NB4 (cell line): ENCODE measurements around the gene RAB26.

Experiments
- DNase-seq: peaks from one replicate; pipeline ENCODE4 v3.0.0; 2010; ENCODE audit warnings: low read depth
- H3K4me3 ChIP-seq: one replicate; pipeline ENCODE4 v1.5.1; 2011; ENCODE audit warnings: mild to moderate bottlenecking, low read depth, low read length, moderate library complexity
- CTCF ChIP-seq: IDR thresholded peaks from one replicate; pipeline ENCODE4 v1.5.1; 2012; ENCODE audit warnings: low read depth, low read length
- MYC ChIP-seq: IDR thresholded peaks from 2 replicates; pipeline ENCODE4 v1.6.1; 2011; ENCODE audit warnings: low read depth, low read length
- POLR2A ChIP-seq: IDR thresholded peaks from 2 replicates; pipeline ENCODE4 v1.6.1; 2011; ENCODE audit warnings: mild to moderate bottlenecking; ENCODE audit not compliant: insufficient read length; ENCODE audit errors: extremely low read depth
- TF ChIP-seq, protein P1 (sequence below): IDR thresholded peaks from 2 replicates; pipeline ENCODE4 v1.6.1; 2011; ENCODE audit warnings: low read depth, low read length

The RAB26 gene

GRCh38 chr16:2188395-2188794, 40.0 kb downstream of the RAB26 start:
- TF ChIP-seq, protein P1, sequence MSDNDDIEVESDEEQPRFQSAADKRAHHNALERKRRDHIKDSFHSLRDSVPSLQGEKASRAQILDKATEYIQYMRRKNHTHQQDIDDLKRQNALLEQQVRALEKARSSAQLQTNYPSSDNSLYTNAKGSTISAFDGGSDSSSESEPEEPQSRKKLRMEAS, result no peak
- no peak for TF ChIP-seq MYC
- TF ChIP-seq CTCF, result no peak
- TF ChIP-seq POLR2A, result no peak
- no peak overlapping the region for H3K4me3 ChIP-seq
- DNase-seq, result no peak

GRCh38 chr16:2189252-2189893, 40.9 kb downstream of the RAB26 start:
- TF ChIP-seq POLR2A, result no peak
- TF ChIP-seq MYC, result no peak
- TF ChIP-seq CTCF, result no peak
- TF ChIP-seq, protein P1, result no peak
- no peak for DNase-seq
- H3K4me3 ChIP-seq, result no peak overlapping the region

- no peak overlapping the region for H3K4me3 ChIP-seq
- no peak for DNase-seq
- TF ChIP-seq CTCF (no peak), MYC (no peak), POLR2A (no peak)
- TF ChIP-seq, protein P1, result no peak
These were observed 41.7 kb downstream of the RAB26 start for GRCh38 chr16:2190002-2190658.

- H3K4me3 ChIP-seq, result no peak overlapping the region
- no peak for TF ChIP-seq POLR2A
- no peak for TF ChIP-seq CTCF
- no peak for TF ChIP-seq MYC
- TF ChIP-seq, protein P1, result no peak
- no peak for DNase-seq
These were observed 42.4 kb downstream of the RAB26 start for GRCh38 chr16:2190659-2191445.

DNA sequence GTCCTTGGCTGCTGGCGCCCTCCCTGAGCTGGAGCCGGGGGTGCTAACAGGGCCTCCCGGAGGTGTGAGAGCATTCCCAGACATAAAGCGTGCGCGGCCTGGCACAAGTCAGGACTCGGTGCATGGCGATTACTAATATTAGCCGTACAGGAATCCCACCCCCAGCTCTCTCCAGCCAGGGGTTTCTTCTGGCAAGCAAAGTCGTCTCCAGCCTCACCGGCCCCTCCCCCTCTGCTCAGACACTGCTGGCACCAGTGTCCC, 43.0 kb downstream of the RAB26 start:
- no peak for DNase-seq
- TF ChIP-seq CTCF, result no peak
- no peak overlapping the region for H3K4me3 ChIP-seq
